HFF-Myc (cell line): Measurements from ENCODE around the gene HS1BP3.
A peak's percentile ranks its signal among the peaks of the same experiment; 100 is the strongest.

Experiments used
- DNase-seq: peaks from one replicate; pipeline ENCODE4 v3.0.0-alpha.2; 2011; ENCODE audit warnings: low read depth; ENCODE audit errors: extremely low read depth
- H3K4me3 ChIP-seq: replicated peaks from 2 replicates; pipeline ENCODE4 v1.5.1; 2011; ENCODE audit warnings: low read depth, mild to moderate bottlenecking, control low read depth, low read length
- TF ChIP-seq, protein P1 (sequence below): IDR thresholded peaks from 2 replicates; pipeline ENCODE4 v1.5.1; 2012; ENCODE audit warnings: mild to moderate bottlenecking, low read depth, low read length, control low read depth; ENCODE audit errors: missing control alignments

The HS1BP3 gene, protein sequence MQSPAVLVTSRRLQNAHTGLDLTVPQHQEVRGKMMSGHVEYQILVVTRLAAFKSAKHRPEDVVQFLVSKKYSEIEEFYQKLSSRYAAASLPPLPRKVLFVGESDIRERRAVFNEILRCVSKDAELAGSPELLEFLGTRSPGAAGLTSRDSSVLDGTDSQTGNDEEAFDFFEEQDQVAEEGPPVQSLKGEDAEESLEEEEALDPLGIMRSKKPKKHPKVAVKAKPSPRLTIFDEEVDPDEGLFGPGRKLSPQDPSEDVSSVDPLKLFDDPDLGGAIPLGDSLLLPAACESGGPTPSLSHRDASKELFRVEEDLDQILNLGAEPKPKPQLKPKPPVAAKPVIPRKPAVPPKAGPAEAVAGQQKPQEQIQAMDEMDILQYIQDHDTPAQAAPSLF

GRCh38 chr2:20650877-20651730 is at the start of gene HS1BP3:
HS1BP3 (minus strand) TSS chr2:20651098; CDS start chr2:20651063, 35 bp downstream.
- TF ChIP-seq, protein P1, sequence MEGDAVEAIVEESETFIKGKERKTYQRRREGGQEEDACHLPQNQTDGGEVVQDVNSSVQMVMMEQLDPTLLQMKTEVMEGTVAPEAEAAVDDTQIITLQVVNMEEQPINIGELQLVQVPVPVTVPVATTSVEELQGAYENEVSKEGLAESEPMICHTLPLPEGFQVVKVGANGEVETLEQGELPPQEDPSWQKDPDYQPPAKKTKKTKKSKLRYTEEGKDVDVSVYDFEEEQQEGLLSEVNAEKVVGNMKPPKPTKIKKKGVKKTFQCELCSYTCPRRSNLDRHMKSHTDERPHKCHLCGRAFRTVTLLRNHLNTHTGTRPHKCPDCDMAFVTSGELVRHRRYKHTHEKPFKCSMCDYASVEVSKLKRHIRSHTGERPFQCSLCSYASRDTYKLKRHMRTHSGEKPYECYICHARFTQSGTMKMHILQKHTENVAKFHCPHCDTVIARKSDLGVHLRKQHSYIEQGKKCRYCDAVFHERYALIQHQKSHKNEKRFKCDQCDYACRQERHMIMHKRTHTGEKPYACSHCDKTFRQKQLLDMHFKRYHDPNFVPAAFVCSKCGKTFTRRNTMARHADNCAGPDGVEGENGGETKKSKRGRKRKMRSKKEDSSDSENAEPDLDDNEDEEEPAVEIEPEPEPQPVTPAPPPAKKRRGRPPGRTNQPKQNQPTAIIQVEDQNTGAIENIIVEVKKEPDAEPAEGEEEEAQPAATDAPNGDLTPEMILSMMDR = peak; percentile 54
- no peak for DNase-seq
- peak within 1 kb of the TSS; percentile 84 for H3K4me3 ChIP-seq

DNA sequence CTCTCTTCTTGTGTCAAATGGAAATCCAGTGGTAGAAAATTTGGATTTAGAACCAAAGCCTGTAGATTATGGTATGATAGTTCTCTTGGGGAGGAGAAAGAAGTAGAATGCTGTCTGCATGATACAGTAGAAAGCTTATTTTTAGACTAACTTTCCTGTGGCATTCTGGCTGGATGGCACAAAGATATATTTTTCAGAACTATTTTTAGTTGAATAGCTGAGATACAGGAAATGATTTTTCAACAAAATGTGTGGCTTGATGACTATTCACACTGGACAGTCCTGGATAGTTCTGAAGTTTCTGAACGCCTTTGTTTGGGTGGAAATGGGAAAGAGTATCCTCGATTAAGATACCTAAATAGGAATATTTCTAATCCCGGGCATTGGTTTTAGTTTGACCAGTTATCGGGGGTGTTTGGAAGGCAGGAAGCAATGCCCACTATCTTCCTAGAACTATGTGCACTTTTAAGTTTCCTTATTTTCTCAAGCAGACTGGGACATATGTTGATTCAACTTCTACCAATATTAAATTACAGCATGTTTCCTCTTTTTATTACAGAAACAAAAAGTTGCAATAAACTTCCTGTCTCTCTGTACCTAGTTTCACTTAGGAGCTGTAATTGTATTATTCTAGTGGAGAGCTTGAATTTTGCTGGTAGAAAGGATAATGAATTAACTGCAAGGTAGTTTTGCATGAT is 48.2 kb upstream of the HS1BP3 start:
- no peak overlapping the region for H3K4me3 ChIP-seq
- TF ChIP-seq, protein P1 = no peak
- no peak for DNase-seq

GRCh38 chr2:20697322-20697934 is 46.5 kb upstream of the HS1BP3 start:
- no peak overlapping the region for H3K4me3 ChIP-seq
- no peak for DNase-seq
- TF ChIP-seq, protein P1 = no peak

DNA sequence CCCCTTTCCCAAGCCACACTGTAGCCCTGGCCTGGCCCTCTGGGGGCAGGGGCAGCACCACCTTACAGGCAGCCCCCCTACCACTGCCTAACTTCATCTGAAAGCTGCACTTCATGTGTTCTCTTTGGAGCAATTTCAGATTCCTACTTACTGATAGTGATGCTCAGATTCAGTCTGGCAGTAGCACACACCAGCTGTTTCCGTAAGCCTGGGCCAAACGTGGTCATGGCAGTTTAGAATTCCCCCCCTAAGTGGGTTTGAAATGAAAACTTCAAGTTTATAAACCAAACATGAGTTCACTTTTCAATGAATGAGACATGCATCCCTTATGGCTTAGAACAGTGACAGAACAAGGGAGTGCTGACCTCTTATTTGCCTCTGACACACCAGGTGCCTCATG is 45.5 kb upstream of the HS1BP3 start:
- TF ChIP-seq, protein P1 = no peak
- no peak for DNase-seq
- H3K4me3 ChIP-seq = no peak overlapping the region

GRCh38 chr2:20693317-20693716 is 42.4 kb upstream of the HS1BP3 start:
- TF ChIP-seq, protein P1 = no peak
- DNase-seq = no peak
- no peak overlapping the region for H3K4me3 ChIP-seq

DNA sequence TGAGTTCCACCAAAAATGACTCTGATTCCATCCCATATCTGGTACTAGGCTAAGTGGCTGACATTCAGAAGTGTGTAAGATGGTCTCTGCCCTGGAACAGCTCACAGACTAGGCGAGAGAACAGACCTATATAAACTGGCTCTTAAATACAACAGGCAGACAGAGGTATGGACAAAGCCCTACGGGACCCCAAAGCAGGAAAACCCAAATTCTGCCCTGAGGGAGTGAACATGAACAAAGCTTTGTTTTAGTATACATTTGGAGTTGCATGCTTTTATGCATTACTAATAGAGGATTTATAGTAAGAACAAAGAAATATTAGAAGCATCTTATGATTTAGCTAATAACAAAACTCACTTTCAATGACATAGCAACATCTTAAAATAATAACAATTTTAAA is 41.2 kb upstream of the HS1BP3 start:
- no peak for DNase-seq
- TF ChIP-seq, protein P1 = no peak
- no peak overlapping the region for H3K4me3 ChIP-seq
